OCI-LY1 (cell line): ENCODE data around the gene TOP2A.

Experiments
- EZH2 ChIP-seq: fragments of 200-600 bp; sonication (generic), shearing (Covaris generic); IDR thresholded peaks from 2 replicates; pipeline ENCODE4 v1.8.0; 2017; ENCODE audit warnings: borderline replicate concordance, mixed run types, mild to moderate bottlenecking, antibody characterized with exemption, low read length, moderate library complexity, mixed read lengths
- TF ChIP-seq, protein P1 (sequence below): fragments of 200-600 bp; sonication (generic), shearing (Covaris generic); IDR thresholded peaks from 2 replicates; pipeline ENCODE4 v1.5.1; 2017; ENCODE audit warnings: mild to moderate bottlenecking, antibody characterized with exemption, low read length, moderate library complexity, mixed read lengths

DNA sequence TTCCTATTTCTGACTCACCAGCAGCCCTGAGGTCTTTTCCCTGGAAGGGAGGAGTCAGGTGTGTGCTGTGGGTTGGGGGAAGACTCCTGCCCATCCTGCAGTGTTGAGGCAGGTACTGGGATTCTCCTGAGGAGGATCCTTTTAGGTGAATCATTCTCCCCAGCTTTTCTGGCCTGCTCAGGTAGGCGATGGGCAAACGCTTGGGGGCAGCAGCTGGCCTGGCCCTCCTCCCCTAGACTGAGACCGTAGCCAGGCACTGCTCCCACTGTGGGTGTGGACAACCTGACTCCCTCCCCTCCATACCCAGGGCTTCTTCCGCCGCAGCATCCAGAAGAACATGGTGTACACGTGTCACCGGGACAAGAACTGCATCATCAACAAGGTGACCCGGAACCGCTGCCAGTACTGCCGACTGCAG, 68.2 kb downstream of the TOP2A start:
- TF ChIP-seq, protein P1, sequence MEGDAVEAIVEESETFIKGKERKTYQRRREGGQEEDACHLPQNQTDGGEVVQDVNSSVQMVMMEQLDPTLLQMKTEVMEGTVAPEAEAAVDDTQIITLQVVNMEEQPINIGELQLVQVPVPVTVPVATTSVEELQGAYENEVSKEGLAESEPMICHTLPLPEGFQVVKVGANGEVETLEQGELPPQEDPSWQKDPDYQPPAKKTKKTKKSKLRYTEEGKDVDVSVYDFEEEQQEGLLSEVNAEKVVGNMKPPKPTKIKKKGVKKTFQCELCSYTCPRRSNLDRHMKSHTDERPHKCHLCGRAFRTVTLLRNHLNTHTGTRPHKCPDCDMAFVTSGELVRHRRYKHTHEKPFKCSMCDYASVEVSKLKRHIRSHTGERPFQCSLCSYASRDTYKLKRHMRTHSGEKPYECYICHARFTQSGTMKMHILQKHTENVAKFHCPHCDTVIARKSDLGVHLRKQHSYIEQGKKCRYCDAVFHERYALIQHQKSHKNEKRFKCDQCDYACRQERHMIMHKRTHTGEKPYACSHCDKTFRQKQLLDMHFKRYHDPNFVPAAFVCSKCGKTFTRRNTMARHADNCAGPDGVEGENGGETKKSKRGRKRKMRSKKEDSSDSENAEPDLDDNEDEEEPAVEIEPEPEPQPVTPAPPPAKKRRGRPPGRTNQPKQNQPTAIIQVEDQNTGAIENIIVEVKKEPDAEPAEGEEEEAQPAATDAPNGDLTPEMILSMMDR: no peak
- no peak for TF ChIP-seq EZH2
